Body of pancreas (tissue), 4 donors: ENCODE measurements around the gene ADNP. TPM values are rescaled to one million over a fixed set of nuclear protein-coding genes. Genes with fewer than 3 reads are reported as not detected.

Experiments
- ATAC-seq: fragments of 150-250 bp; one replicate; pipeline ENCODE4 v1.9.1; 2016
- DNase-seq, 4 donors: peaks; one replicate each; pipeline ENCODE4 v3.0.0-alpha.2; 2019
- H3K27ac ChIP-seq, 4 donors: fragments of 200-600 bp; sonication (generic); 1 replicate in 3 of 4; 2 replicates in 1 of 4; pipeline versions ENCODE4 v1.5.1 to v1.6.1; 2016 to 2019; ENCODE audit warnings: mild to moderate bottlenecking in 1 of 4, mixed read lengths in 1 of 4, moderate library complexity in 1 of 4
- H3K27me3 ChIP-seq, 2 donors: fragments of 200-600 bp; sonication (generic); one replicate each; pipeline ENCODE4 v1.6.0; 2016; ENCODE audit warnings: mild to moderate bottlenecking in 1 of 2
- H3K36me3 ChIP-seq, 2 donors: fragments of 200-600 bp; sonication (generic); replicated peaks in 1 of 2; 2 replicates each; pipeline ENCODE4 v1.5.1; 2016; ENCODE audit warnings: low read depth in 2 of 2; ENCODE audit not compliant: insufficient read depth in 1 of 2
- H3K4me1 ChIP-seq: fragments of 200-600 bp; sonication (generic); one replicate; pipeline ENCODE4 v1.6.0; 2016
- H3K4me3 ChIP-seq, 2 donors: fragments of 200-600 bp; sonication (generic); 1 replicate in 1 of 2; 2 replicates in 1 of 2; pipeline ENCODE4 v1.5.1; 2016 to 2019
- H3K9me3 ChIP-seq, 3 donors: fragments of 200-600 bp; sonication (generic); 1 replicate in 2 of 3; 2 replicates in 1 of 3; pipeline ENCODE4 v1.5.1; 2016
- POLR2A ChIP-seq, 3 donors: fragments of 450-650 bp; IDR thresholded peaks; one replicate each; pipeline ENCODE4 v1.6.1; 2016; ENCODE audit warnings: antibody characterized with exemption in 3 of 3, mild to moderate bottlenecking in 2 of 3
- WGBS, 2 donors: methylation state at CpG; one replicate each; pipeline ENCODE4 v1.1.5; 2017; 5-methylcytosine and 5-hydroxymethylcytosine counted together
- intact Hi-C: fragments of 100-400 bp; cut with DNase I; formaldehyde crosslinking; loops from one replicate; pipeline ENCODE4 v1.15.1; 2023
- total RNA-seq, 2 donors: library from RNA; depleted of rRNA; stranded (reverse); fragments of >200 nt; gene quantifications; one replicate each; pipeline ENCODE4 v1.1.0, GENCODE V29; 2016
- TF ChIP-seq, protein P1 (sequence below), 7 experiments: fragments of 450-650 bp in 4 of 7; fragments of 200-600 bp in 3 of 7; sonication (generic) in 3 of 7; IDR thresholded peaks; one replicate each; pipeline ENCODE4 v1.5.1; 2016 to 2019; ENCODE audit warnings: antibody characterized with exemption in 7 of 7

The ADNP gene
- total RNA-seq, 2 donors from 2014 or later, result 28.0 to 28.7 TPM

DNA sequence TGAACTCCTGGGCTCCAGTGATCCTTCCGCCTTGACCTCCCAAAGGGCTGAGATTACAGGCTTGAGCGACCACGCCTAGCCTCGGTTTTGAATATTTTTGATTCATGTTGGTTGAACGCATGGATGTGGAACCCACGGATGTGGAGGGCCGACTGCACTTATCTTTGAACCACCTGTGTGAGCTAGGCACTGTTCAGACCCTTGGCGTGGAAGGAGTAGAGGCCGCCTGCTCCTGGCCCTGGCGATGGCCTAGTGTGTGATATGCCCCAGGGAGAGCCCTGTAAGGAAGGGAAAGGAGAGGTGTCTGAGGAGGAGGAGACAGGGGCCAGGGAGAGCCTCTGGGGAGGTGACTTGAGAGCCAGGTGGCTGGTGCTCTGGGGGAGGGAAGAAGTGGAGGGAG, 72.1 kb downstream of the ADNP start:
- intact Hi-C loops, result no loop called here
- H3K36me3 ChIP-seq, result no peaks in the 10 kb centered on the region
- WGBS, 2 donors, result 80 to 93% methylated on average over 10 of the region's 10 CpGs
- no peaks in the 10 kb centered on the region for H3K27me3 ChIP-seq
- ATAC-seq (no peak), DNase-seq (no peak)
- no peaks in the 10 kb centered on the region for H3K9me3 ChIP-seq
- peaks cover 15% of the 10 kb centered on the region for H3K4me1 ChIP-seq
- TF ChIP-seq, protein P1, sequence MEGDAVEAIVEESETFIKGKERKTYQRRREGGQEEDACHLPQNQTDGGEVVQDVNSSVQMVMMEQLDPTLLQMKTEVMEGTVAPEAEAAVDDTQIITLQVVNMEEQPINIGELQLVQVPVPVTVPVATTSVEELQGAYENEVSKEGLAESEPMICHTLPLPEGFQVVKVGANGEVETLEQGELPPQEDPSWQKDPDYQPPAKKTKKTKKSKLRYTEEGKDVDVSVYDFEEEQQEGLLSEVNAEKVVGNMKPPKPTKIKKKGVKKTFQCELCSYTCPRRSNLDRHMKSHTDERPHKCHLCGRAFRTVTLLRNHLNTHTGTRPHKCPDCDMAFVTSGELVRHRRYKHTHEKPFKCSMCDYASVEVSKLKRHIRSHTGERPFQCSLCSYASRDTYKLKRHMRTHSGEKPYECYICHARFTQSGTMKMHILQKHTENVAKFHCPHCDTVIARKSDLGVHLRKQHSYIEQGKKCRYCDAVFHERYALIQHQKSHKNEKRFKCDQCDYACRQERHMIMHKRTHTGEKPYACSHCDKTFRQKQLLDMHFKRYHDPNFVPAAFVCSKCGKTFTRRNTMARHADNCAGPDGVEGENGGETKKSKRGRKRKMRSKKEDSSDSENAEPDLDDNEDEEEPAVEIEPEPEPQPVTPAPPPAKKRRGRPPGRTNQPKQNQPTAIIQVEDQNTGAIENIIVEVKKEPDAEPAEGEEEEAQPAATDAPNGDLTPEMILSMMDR (IDR thresholded peaks at IDR 0.05), result no peak
- no peak for TF ChIP-seq POLR2A (IDR thresholded peaks at IDR 0.05)
- no peak overlapping the region for H3K4me3 ChIP-seq
- no peak overlapping the region for H3K27ac ChIP-seq

DNA sequence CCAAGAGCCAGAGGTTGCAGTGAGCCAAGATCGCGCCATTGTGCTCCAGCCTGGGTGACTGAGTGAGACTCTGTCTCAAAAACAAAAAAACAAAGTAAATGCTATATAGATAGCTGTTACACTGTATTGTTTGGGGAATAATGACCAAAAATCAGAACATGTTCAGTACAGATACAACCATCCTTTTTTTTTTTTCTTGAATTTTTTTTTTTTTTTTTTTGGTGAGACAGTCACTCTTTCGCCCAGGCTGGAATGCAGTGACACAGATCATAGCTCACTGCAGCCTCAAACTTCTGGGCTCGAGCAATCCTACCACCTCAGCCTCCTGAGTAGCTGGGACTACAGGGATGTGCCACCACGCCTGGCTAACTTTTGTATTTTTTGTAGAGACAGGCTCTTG, 72.7 kb downstream of the ADNP start:
- H3K27me3 ChIP-seq, result no peaks in the 10 kb centered on the region
- no peaks in the 10 kb centered on the region for H3K36me3 ChIP-seq
- intact Hi-C loops, result no loop called here
- ATAC-seq, result no peak
- DNase-seq, result no peak
- H3K27ac ChIP-seq, result no peak overlapping the region
- 90 to 99% methylated on average over 5 of the region's 5 CpGs for WGBS, 2 donors
- H3K4me3 ChIP-seq, result no peak overlapping the region
- TF ChIP-seq POLR2A (IDR thresholded peaks at IDR 0.05), result no peak
- TF ChIP-seq, protein P1 (IDR thresholded peaks at IDR 0.05), result no peak
- peaks cover 15% of the 10 kb centered on the region for H3K4me1 ChIP-seq
- H3K9me3 ChIP-seq, result no peaks in the 10 kb centered on the region

DNA sequence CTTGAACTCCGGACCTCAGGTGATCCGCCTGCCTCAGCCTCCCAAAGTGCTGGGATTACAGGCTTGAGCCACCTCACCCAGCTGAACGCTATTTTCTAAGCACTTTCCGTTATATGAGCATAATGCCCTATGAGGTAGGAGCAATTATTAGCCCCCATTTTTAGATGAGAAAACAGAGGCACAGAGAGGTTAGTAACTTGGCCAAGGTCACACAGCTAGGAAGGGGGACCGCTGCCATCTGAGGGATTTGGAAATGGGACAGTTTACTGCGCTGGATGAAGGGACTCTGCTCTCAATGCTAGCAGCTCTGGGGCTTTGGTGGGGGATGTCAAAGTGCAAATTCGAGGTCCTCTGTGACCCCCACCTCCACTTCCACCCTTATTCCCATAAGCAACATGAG, 73.9 kb downstream of the ADNP start:
- no peaks in the 10 kb centered on the region for H3K27me3 ChIP-seq

DNA sequence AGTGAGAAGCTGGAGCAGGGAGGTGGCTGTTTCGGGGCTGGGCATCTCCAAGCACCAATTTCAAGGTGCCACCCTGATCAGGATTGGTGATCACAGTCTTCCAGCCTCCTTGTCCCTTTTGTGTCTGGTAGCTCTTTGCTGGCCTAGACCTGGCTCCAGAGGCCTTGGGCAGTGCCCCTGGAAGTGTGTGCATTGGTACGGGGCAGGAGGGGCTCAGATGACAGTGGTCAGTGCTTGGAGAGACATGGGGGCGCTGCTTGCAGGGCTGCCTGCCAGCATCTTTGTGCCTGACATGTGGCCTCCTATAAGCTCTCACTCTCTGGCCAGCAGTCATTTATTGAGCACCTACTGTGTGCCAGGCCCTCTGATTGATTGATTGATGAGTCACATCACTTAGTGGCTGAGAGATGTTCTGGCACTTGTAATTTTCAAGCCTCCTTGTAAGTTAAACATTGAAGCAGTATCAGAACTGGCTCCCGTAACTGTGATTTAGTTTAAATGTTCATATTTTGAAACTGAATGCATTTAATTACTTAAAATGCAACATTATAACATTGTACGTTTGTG, 74.7 kb downstream of the ADNP start:
- no peaks in the 10 kb centered on the region for H3K9me3 ChIP-seq
- H3K4me3 ChIP-seq, result no peak overlapping the region
- ATAC-seq (no peak), DNase-seq (no peak)
- 71 to 82% methylated on average over 3 to 5 of the region's 5 CpGs for WGBS, 2 donors
- no peaks in the 10 kb centered on the region for H3K27me3 ChIP-seq
- no peaks in the 10 kb centered on the region for H3K36me3 ChIP-seq
- H3K27ac ChIP-seq, result peak overlapping the region; percentile 13 to 59 (median 34)
- peaks cover 15% of the 10 kb centered on the region for H3K4me1 ChIP-seq
- intact Hi-C loops, result no loop called here
- TF ChIP-seq POLR2A (IDR thresholded peaks at IDR 0.05), result no peak
- TF ChIP-seq, protein P1 (IDR thresholded peaks at IDR 0.05), result no peak

More for the DNA sequence above, 73.9 kb downstream of the ADNP start:
- no peak for DNase-seq
- Histone ChIP-seq H3K36me3 (no peaks in the 10 kb centered on the region), H3K4me1 (peaks cover 15% of the 10 kb centered on the region), H3K4me3 (no peak overlapping the region), H3K9me3 (no peaks in the 10 kb centered on the region), H3K27ac (no peak overlapping the region)
- TF ChIP-seq, protein P1 (IDR thresholded peaks at IDR 0.05), result no peak
- TF ChIP-seq POLR2A (IDR thresholded peaks at IDR 0.05), result no peak
- intact Hi-C loops, result no loop called here
- WGBS, 2 donors, result 79 to 91% methylated on average over 5 to 7 of the region's 7 CpGs
- ATAC-seq, result no peak
